K562 (cell line): ENCODE data around the gene HES3. TPM values are rescaled to one million over a fixed set of nuclear protein-coding genes. Genes with fewer than 3 reads are reported as not detected.

Source experiments
- C11orf30 ChIP-seq: fragments of 450-650 bp; IDR thresholded peaks from 2 replicates; pipeline ENCODE4 v1.6.1; 2016; ENCODE audit warnings: low read depth, mild to moderate bottlenecking
- ELF2 ChIP-seq: fragments of 250-450 bp; sonication (Bioruptor Pico); IDR thresholded peaks from 2 replicates; pipeline ENCODE4 v1.5.0; 2021; ENCODE audit warnings: mild to moderate bottlenecking
- HES1 ChIP-seq: fragments of 450-650 bp; IDR thresholded peaks from 2 replicates; pipeline ENCODE4 v1.6.1; 2016; ENCODE audit warnings: low read depth, mild to moderate bottlenecking, moderate library complexity
- ILK ChIP-seq: fragments of 450-650 bp; IDR thresholded peaks from 2 replicates; pipeline ENCODE4 v1.6.1; 2016; ENCODE audit warnings: missing genetic modification characterization, low read depth, mild to moderate bottlenecking, missing compliant biosample characterization, moderate library complexity, borderline replicate concordance
- MAFF ChIP-seq: IDR thresholded peaks from 2 replicates; pipeline ENCODE4 v1.6.1; 2012; ENCODE audit warnings: low read length, improper control_type of control experiment
- MGA ChIP-seq: fragments of 450-650 bp; IDR thresholded peaks from 2 replicates; pipeline ENCODE4 v1.6.1; 2016; ENCODE audit warnings: mild to moderate bottlenecking, moderate library complexity
- NR2C2 ChIP-seq, 2 experiments: fragments of 200-800 bp in 1 of 2; sonication (Bioruptor generic) in 1 of 2; sonication (generic) in 1 of 2; formaldehyde crosslinking in 1 of 2; IDR thresholded peaks; 2 replicates each; pipeline versions ENCODE4 v1.6.1 to v1.8.0; 2016 to 2022; ENCODE audit warnings: mild to moderate bottlenecking in 1 of 2, missing compliant biosample characterization in 1 of 2, missing genetic modification characterization in 1 of 2, missing genetic modification reagents in 1 of 2
- PURB ChIP-seq: sonication (generic); formaldehyde crosslinking; IDR thresholded peaks from 2 replicates; pipeline ENCODE4 v1.9.0; 2021; ENCODE audit warnings: low read depth, mild to moderate bottlenecking, missing genetic modification reagents
- STAT6 ChIP-seq: sonication (generic); formaldehyde crosslinking; IDR thresholded peaks from 2 replicates; pipeline ENCODE4 v1.8.1; 2023; ENCODE audit warnings: mild to moderate bottlenecking, missing genetic modification reagents
- THRAP3 ChIP-seq: fragments of 450-650 bp; IDR thresholded peaks from 2 replicates; pipeline ENCODE4 v1.6.1; 2016; ENCODE audit warnings: mild to moderate bottlenecking, inconsistent platforms, borderline replicate concordance
- ZC3H11A ChIP-seq: IDR thresholded peaks from 2 replicates; pipeline ENCODE4 v1.6.1; 2012; ENCODE audit warnings: low read depth, low read length, improper control_type of control experiment
- ZNF57 ChIP-seq: fragments of 450-650 bp; formaldehyde crosslinking; IDR thresholded peaks from 2 replicates; pipeline ENCODE4 v1.4.0; 2020; ENCODE audit warnings: mild to moderate bottlenecking, moderate library complexity
- polyA plus RNA-seq, 8 experiments: library from polyadenylated mRNA; depleted of rRNA in 4 of 8; stranded (reverse) in 5 of 8; unstranded in 3 of 8; fragments of >200 nt; fragmentation: Nextera tagmentation in 2 of 8; fragmentation: Illumina TruSeq in 1 of 8; extraction: Ambion mirVana in 2 of 8; extraction: Trizol in 1 of 8; gene quantifications; 2 replicates each; pipeline versions ENCODE4 v1.2.1 to v1.2.3, GENCODE V29; 2011 to 2014; ENCODE audit warnings: inconsistent platforms in 1 of 8, missing spikeins in 1 of 8
- total RNA-seq, 7 experiments: library from RNA; depleted of rRNA in 6 of 7; stranded (reverse); fragments of >200 nt in 6 of 7; fragmentation: Illumina TruSeq in 2 of 7; extraction: Trizol in 2 of 7; gene quantifications; 2 replicates each; pipeline versions ENCODE4 v1.2.1 to v1.2.3, GENCODE V29; 2011 to 2021; ENCODE audit warnings: low replicate concordance in 1 of 7

Gene HES3
- total and polyA plus RNA-seq, 9 of the 15 experiments (the other 6 are each of a cell fraction or from before 2014, with no cell fraction given) = not detected

GRCh38 chr1:6205849-6206519 lies 38.0 kb upstream of the HES3 start, which contains the start of gene RNF207 (continued):
- TF ChIP-seq MAFF = no peak
- no peak for TF ChIP-seq ILK (tag)
- no peak for TF ChIP-seq MGA
- TF ChIP-seq THRAP3 = no peak
- TF ChIP-seq ELF2 (CRISPR knock-in tag) = no peak
- no peak for TF ChIP-seq ZC3H11A
- TF ChIP-seq STAT6 = no peak
- no peak for TF ChIP-seq ZNF57 (CRISPR knock-in tag)
- no peak for TF ChIP-seq NR2C2 (CRISPR knock-in tag; IDR thresholded peaks at IDR 0.05)
- peak; percentile 72 for TF ChIP-seq NR2C2 (tag; IDR thresholded peaks at IDR 0.05)
- no peak for TF ChIP-seq HES1
- no peak for TF ChIP-seq PURB
- no peak for TF ChIP-seq C11orf30
